BJ (cell line): ENCODE results near the gene DCTN5. TPM values are rescaled to one million over a fixed set of nuclear protein-coding genes. Genes with fewer than 3 reads are reported as not detected.

Experiments used
- CTCF ChIA-PET: fragments of 350-600 bp; formaldehyde crosslinking; extraction: SDS; loops from one replicate; lab custom pipeline; 2021; ENCODE audit warnings: antibody characterized with exemption, inconsistent platforms; lab: Yijun Ruan, JAX
- POLR2A ChIA-PET: fragments of 300-600 bp; sonication (Branson Sonifier 250); formaldehyde crosslinking; extraction: SDS; loops from one replicate; lab custom pipeline; 2021; ENCODE audit warnings: antibody characterized with exemption; lab: Charles Lee
- DNase-seq: peaks from one replicate; pipeline ENCODE4 v3.0.0-alpha.2; 2011; ENCODE audit warnings: low read depth
- H3K27me3 ChIP-seq: 2 replicates; pipeline ENCODE4 v1.6.0; 2011; ENCODE audit warnings: low read length; ENCODE audit not compliant: control insufficient read depth, insufficient read depth
- H3K36me3 ChIP-seq: 2 replicates; pipeline ENCODE4 v1.5.1; 2011; ENCODE audit warnings: low read length; ENCODE audit not compliant: control insufficient read depth, insufficient read depth
- H3K4me3 ChIP-seq: 2 replicates; pipeline ENCODE4 v1.5.1; 2011; ENCODE audit warnings: low read depth, mild to moderate bottlenecking, control low read depth, low read length
- polyA plus RNA-seq: library from polyadenylated mRNA; depleted of rRNA; stranded (reverse); fragments of >200 nt; gene quantifications from 2 replicates; pipeline ENCODE4 v1.2.3, GENCODE V29; 2011
- TF ChIP-seq, protein P1 (sequence below): IDR thresholded peaks from 2 replicates; pipeline ENCODE4 v1.5.1; 2011; ENCODE audit warnings: low read depth, mild to moderate bottlenecking, control low read depth, inconsistent platforms, low read length, moderate library complexity; ENCODE audit not compliant: insufficient read depth

The DCTN5 gene
- polyA plus RNA-seq, 1 experiment, result 54.0 TPM

DNA sequence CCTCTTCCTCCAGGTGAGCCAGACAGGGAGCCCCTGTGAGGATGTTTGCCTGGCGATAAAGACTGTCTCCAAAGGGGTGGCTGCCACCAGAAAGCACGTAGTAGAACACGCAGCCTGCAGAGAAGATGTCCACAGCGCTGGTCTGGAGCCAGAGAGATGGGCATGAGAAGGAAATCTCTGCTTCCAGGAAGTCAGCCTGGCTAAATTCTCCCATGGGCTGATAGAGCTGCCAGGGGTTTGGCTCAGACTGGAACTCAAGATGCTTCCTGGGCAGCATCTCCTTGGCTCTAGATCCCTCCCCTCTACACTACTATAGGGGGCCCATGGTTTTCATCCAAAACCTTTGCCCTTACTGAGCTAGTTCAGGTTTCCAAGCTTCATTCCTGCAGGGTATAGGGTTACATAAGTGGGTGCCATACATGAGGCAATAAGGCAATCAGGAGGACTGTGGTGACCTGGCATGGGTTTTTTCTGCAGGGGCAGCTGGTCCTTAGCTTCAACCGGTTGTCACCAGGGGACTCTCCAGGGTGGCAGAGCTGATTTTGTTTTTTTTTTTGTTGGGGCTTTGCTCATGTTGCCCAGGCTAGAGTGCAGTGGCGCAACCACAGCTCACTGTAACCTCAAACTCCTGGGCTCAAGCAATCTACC, 51.0 kb downstream of the DCTN5 start:
- TF ChIP-seq, protein P1, sequence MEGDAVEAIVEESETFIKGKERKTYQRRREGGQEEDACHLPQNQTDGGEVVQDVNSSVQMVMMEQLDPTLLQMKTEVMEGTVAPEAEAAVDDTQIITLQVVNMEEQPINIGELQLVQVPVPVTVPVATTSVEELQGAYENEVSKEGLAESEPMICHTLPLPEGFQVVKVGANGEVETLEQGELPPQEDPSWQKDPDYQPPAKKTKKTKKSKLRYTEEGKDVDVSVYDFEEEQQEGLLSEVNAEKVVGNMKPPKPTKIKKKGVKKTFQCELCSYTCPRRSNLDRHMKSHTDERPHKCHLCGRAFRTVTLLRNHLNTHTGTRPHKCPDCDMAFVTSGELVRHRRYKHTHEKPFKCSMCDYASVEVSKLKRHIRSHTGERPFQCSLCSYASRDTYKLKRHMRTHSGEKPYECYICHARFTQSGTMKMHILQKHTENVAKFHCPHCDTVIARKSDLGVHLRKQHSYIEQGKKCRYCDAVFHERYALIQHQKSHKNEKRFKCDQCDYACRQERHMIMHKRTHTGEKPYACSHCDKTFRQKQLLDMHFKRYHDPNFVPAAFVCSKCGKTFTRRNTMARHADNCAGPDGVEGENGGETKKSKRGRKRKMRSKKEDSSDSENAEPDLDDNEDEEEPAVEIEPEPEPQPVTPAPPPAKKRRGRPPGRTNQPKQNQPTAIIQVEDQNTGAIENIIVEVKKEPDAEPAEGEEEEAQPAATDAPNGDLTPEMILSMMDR, result no peak
- Histone ChIP-seq H3K4me3 (no peak overlapping the region), H3K36me3 (peaks cover 25% of the 10 kb centered on the region), H3K27me3 (no peaks in the 10 kb centered on the region)
- CTCF ChIA-PET, result interaction anchor here (1.2 kb wide), 1 partner anchor 10 kb away, joined by 3 read pairs; no protein-coding TSS in a partner anchor
- DNase-seq, result no peak
- POLR2A ChIA-PET, result no interaction called here

DNA sequence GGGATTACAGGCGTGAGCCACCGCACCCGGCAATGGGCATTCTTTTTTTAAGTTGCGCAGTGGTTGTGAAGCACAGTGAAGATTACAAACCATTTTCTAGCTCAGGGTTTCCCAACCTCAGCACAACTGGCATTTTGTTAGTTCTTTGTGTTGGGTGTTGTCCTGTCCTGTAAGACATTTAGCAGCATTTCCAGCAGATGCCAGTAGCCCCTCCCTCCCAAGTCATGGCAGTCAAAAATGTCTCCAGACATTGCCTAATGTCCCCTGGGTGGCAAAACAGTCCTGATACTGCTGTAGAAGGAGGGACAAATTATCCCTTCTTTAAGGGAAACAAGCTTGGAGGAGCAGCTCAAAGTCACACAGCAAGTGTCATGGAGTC, 53.0 kb downstream of the DCTN5 start:
- H3K36me3 ChIP-seq, result peaks cover 15% of the 10 kb centered on the region
- H3K4me3 ChIP-seq, result no peak overlapping the region
- TF ChIP-seq, protein P1, result no peak
- POLR2A ChIA-PET, result no interaction called here
- no peak for DNase-seq
- H3K27me3 ChIP-seq, result no peaks in the 10 kb centered on the region
- CTCF ChIA-PET, result interaction anchor here (0.5 to 1.7 kb wide), 5 partner anchors 8 to 33 kb away, joined by 3 to 7 read pairs (median 4); partner anchors contain the start of gene PLK1

DNA sequence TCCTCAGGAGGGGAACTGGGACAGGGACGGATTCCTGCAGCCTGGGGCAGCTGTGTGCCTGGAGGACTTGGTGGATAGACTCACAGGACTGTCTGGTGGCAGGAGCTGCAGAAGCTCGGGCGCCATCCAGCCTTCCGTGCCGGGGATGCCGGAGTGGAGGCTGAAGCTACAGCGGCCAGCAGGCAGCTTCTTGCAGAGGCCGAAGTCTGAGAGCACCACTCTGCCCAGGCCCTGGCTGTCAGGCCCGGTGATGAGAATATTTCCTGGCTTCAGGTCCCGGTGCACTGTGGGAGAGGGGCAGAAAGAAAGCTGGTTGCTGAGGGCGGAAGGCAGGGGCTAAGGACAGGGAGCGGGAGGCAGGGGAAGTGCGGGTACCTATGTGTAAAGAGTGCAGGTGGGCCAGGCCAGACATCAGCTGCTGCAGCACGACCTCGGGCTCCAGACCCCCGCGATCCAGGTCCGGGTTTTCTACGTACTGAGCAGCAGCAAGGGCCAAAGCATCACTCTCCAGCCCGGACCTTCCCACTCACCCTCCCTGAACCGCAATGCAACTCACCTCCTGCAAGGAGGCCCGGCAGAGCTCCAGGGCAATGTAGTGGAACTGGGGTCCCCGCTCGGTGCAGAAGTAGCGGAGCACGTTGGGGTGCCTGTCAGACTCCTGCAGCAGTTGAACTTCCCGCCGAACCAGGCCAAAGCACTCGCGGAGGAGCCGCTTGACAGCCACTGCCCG, 53.5 kb downstream of the DCTN5 start:
- H3K4me3 ChIP-seq, result no peak overlapping the region
- no peak for DNase-seq
- TF ChIP-seq, protein P1, result no peak
- no peaks in the 10 kb centered on the region for H3K27me3 ChIP-seq
- POLR2A ChIA-PET, result no interaction called here
- peaks cover 9% of the 10 kb centered on the region for H3K36me3 ChIP-seq
- CTCF ChIA-PET, result interaction anchor here (0.5 to 1.7 kb wide), 5 partner anchors 8 to 33 kb away, joined by 3 to 7 read pairs (median 4); partner anchors contain the start of gene PLK1

DNA sequence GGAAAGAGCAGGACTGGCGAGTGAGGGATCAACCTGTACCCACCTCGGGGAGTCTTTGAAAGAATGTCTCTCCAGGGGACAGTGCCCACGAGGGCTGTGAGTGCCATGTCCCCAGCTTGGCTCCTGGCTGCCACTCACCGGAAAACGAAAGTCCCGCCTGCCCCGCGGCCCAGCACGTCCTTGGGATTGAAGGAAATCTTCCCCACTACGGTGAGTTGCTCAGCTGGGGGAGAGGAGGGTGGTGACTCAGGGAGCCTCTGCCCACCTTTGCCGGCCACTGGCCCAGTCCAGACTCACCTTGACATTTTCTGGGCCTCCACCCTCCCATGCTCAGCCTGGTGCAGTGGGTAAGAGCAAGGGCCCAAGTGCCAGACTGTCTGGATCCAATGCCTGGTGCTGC, 54.5 kb downstream of the DCTN5 start:
- peaks cover 6% of the 10 kb centered on the region for H3K36me3 ChIP-seq
- ChIA-PET POLR2A (no interaction called here), CTCF (interaction anchor here (1.5 kb wide), 1 partner anchor 18 kb away, joined by 4 read pairs; the partner anchor contains the start of gene PLK1)
- no peak overlapping the region for H3K4me3 ChIP-seq
- no peaks in the 10 kb centered on the region for H3K27me3 ChIP-seq
- DNase-seq, result no peak
- TF ChIP-seq, protein P1, result no peak

DNA sequence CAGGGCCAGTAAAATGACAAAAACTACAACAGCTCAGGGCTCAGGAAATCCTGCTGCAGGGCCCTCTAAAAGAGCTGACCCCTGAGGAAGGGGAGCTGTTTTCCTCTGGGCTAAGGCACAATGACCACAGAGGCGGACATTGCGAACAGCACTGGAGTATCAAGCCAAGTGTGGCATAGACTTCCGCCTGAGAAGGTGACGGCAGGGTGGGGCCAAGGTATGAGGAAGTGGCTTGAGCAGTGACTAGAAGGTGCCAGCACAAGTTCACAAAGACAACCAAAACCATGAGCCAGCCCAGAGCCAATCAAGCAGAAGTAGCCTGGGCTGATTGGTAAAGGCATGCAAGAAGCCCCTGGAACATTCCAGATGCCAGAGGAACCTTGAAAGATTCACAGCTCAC, 57.8 kb downstream of the DCTN5 start:
- no peaks in the 10 kb centered on the region for H3K27me3 ChIP-seq
- DNase-seq, result no peak
- TF ChIP-seq, protein P1, result no peak
- no peaks in the 10 kb centered on the region for H3K36me3 ChIP-seq
- CTCF ChIA-PET, result no interaction called here
- POLR2A ChIA-PET, result no interaction called here
- no peak overlapping the region for H3K4me3 ChIP-seq
